DMS79 (cell line): ENCODE results near the gene GPRC5B.

Source experiments
- DNase-seq: peaks from one replicate; lab custom pipeline; 2025; lab: John Stamatoyannopoulos, UW

The GPRC5B gene

GRCh38 chr16:19843371-19843770 is 41.3 kb downstream of the GPRC5B start:
- DNase-seq = no peak

DNA sequence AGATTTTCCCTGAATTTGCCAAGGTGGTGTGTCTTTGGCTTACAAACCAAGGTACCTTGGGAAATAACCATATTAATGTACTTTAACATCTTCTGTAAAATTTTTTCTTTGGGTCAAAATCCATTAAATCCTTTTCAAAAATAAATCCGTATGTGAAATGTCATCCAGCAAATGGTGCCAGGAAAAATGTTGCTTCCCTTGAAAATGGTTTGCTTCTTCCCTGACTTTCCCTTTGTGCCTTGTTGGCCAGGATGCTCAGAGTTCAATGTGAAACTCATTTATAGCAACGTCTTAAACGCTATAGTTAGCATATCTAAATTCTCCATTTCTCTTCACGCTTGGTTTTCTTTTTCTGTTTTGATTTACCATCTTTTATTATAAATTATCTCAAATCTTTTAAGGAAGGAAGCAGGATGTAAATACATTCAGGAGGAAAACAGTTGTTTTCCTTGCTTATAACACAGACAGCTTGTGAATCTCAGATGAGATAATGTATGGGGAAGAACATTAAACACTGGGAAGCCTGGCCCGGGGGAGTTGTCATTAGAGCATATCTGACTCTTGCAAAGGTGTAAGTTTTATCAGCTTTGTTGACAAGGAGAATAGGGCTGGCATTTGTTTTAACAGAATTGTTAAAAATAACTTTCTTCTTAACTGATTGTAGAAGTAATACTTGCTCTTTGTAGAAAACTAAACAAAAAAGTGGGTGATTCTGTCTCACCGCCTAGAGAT is 42.1 kb downstream of the GPRC5B start:
- DNase-seq = no peak

GRCh38 chr16:19841184-19841583 is 43.5 kb downstream of the GPRC5B start:
- no peak for DNase-seq

DNA sequence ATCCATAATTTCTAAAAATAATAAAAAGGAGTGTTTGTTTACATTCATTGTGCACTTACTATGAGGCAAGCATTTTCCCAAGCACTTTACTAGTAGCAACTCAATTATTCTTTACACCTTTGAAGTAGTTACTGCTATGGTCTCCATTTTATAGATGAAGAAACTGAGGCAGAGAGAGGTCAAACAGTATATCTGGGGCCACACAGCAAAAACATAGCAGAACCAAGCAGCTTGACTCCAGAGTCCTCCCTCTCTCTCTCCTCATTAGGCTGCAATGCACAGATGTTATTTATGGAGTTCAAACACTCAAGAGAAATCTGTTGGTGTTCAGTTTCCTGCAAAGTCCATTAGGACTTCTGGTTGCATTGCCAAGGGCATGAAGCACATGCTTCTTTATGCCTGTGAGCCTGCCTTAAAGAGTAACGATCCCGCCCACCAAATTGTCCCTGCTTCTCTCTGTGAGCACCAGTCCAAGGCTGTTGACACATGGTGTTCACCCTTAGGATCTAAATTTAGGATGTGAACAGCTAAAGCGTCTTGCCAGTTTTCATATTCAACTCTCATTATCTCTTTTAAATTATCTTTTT is 44.0 kb downstream of the GPRC5B start:
- peak; percentile 32 for DNase-seq

GRCh38 chr16:19837984-19838707 is 46.5 kb downstream of the GPRC5B start:
- DNase-seq = no peak

GRCh38 chr16:19837331-19837980 is 47.2 kb downstream of the GPRC5B start:
- DNase-seq = no peak

DNA sequence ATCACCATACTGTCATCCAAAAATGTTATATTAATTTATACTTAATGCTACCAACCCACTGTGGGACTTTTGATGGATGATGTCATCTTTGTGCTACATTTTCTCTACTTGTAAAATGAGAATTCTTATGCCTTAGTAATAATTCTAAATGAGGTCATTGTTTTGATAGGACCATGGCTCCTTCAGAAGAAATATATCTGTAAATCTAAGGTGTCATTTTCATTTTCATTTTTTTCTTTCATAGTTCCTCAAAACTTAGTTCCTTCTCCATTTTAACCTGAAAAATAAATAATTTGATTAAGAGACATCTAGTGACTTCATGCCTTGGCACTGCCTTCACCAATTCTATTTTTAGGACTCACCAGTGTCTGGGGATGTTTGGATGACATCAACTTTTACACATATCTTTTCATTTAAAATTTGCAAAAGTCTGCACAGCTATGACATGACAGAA is 48.7 kb downstream of the GPRC5B start:
- DNase-seq = no peak

GRCh38 chr16:19835196-19835595 is 49.5 kb downstream of the GPRC5B start:
- DNase-seq = no peak

GRCh38 chr16:19833581-19833980 is 51.1 kb downstream of the GPRC5B start:
- DNase-seq = no peak

DNA sequence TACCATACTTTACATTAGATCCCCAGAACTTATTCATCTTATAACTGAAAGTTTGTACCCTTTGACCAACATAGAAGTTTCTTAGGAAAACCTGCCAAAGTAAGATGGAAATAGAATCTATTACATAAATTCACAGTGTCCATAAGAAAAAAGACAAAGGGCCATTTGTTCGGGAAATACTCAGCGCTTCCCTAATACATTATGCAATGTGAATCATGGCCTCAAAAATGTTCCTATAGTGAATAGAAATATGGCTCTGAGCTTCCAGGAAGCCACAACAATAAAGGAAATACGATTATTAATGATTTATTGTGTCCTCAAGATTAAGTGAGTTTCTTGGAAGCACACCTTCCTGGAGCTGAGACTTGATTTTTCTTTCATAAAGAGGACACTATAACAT is 51.5 kb downstream of the GPRC5B start:
- no peak for DNase-seq

DNA sequence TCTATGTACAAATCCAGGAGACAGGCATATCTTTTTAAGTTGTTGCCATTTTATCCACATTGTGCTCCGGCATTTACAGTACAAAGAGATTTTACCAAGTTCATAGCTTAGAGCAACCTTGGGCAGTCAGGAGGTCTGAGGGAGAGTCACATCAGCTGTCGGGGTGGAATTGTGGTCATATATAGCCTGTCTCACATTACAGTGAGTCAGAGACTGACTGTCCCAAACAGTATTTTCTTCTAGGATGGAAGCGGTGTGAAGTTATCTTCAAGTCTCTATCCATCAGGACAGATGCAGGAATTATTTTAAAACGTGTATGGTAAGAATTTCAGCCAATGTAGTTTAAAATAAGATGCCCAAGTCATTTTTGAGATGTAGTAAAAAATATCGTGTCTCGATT is 53.0 kb downstream of the GPRC5B start:
- no peak for DNase-seq

- DNase-seq = no peak
Measured at GRCh38 chr16:19830902-19831560, 53.6 kb downstream of the GPRC5B start.

DNA sequence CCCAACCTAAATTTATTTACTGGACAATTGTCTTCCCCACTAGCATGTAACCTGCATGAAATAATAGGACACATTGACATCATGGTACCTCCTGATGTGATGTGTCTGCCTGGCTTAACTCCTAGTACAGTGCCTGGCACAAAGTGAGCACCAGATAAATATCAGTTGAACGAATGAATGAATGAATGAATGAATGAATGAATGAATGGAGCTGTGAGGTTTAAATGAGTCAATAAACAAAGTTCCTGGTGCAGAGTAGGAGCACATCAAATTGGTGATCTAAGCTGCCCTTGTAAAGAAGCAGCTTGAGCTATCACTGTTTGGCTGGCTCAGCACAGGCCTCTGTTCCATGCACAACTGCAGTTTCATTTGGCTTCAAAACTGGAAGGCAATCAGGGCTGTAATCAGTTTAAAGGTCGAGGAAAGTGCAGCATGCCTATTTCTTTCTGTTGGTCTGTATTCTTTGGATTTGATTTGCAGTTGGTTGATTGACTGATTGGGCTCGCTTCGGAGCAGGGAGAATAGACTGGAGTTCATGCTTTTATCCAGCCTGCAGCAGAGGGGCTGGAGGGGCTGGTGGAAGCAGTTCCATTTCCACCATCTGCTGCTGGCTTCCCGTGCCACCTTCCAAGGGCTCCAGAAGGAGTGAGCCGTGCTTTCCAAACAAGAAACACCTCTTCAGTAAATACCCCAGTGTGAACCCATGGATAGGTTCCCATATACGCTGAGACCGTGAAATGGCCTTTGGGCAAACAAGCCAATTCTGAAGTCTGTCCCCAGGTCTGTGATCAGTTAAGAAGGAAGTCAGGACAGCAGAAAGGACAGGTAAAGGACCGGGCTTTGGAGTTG is 54.6 kb downstream of the GPRC5B start:
- no peak for DNase-seq

DNA sequence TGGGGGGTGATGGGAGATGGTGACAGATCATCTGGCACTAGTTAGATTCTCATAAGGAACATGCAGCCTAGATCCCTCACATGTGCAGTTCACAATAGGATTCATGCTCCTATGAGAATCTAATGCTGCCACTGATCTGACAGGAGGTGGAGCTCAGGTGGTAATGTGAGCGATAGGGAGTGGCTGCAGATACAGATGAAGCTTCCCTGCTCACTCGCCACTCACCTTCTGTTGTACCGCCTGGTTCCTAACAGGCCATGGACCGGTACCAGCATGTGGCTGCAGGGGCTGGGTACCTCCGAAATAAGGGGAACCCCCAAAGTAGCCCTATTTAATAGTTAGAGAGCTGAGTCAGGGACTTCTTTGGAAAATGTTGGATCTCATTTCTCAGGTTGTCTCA is 60.4 kb downstream of the GPRC5B start:
- no peak for DNase-seq

- no peak for DNase-seq
Measured at GRCh38 chr16:19823322-19823721, 61.3 kb downstream of the GPRC5B start.

GRCh38 chr16:19822533-19822932 is 62.1 kb downstream of the GPRC5B start:
- no peak for DNase-seq

- no peak for DNase-seq
Measured at GRCh38 chr16:19817875-19818274, 66.8 kb downstream of the GPRC5B start.

GRCh38 chr16:19817122-19817521 is 67.5 kb downstream of the GPRC5B start:
- DNase-seq = no peak

GRCh38 chr16:19815418-19815817 is 69.2 kb downstream of the GPRC5B start:
- DNase-seq = no peak

DNA sequence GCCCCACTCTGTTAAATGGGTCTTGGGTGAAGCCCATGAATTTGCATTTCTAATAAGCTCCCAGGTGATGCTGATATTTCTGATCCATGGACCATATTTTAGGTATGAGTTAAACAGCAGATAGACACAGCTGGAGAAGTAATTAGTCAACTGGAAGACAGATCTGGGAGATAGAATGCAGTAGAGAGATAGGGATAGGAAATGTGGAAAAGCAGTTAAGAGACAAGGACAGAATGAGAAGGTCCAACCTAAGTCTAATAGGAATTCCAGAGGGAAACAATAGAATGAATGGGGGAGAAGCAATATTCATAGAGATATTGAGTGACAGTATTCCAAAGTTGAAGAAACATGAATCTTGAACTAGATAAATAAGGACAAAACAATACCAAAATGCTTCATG is 71.7 kb downstream of the GPRC5B start:
- no peak for DNase-seq
